ENCODE data around the gene SLC35A4. TPM values are rescaled to one million over a fixed set of nuclear protein-coding genes. Genes with fewer than 3 reads are reported as not detected.

The SLC35A4 gene
- total and polyA plus RNA-seq, 2 of the 8 experiments (the other 6 are each of a cell fraction or from before 2014, with no cell fraction given): 78.6 to 133 TPM

GRCh38 chr5:140557136-140557805 is 7.4 kb upstream of the SLC35A4 start, which contains the start of gene SRA1:
Gene SRA1, minus strand, starts transcription at chr5:140557473. Its CDS starts 21 bp downstream, at chr5:140557452.
- Histone ChIP-seq H2AK5ac (ENCODE audit: low read depth, low read length) (peak within 1 kb of the TSS; percentile 98), H3K27ac (ENCODE audit: low read depth, low read length) (peak within 1 kb of the TSS; percentile 85), H4K91ac (replicated peaks; ENCODE audit: insufficient read length, low read length) (peak within 1 kb of the TSS; percentile 90), H2AFZ (ENCODE audit: low read length) (no peak within 1 kb of the TSS), H3K4me1 (replicated peaks in 1 of 4; ENCODE audit: control insufficient read depth in 3 of 4, insufficient read depth in 4 of 4, low read length in 3 of 4) (peaks cover 0 to 6% (median 5%) of the 10 kb centered on the region in 4 experiments; a peak in 4 of 7 replicates), H3K79me2 (ENCODE audit: control insufficient read depth in 1 of 2, insufficient read depth in 2 of 2, low read length in 2 of 2) (peaks cover 9 to 39% of the 10 kb centered on the region in 2 experiments; a peak in 3 of 4 replicates), H3K4me3 (ENCODE audit: extremely low read depth in 1 of 4, insufficient read depth in 2 of 4, low read depth in 3 of 4, low read length in 4 of 4) (peak within 1 kb of the TSS; percentile 61 to 93 (median 64)), H3K27me3 (replicated peaks in 1 of 4; ENCODE audit: control insufficient read depth in 3 of 4, extremely low read depth in 1 of 4, insufficient read depth in 3 of 4, low read length in 3 of 4) (no peaks in the 10 kb centered on the region), H3K9ac (replicated peaks in 1 of 4; ENCODE audit: extremely low read depth in 1 of 4, low read depth in 3 of 4, low read length in 3 of 4) (peak within 1 kb of the TSS; percentile 69 to 91 (median 78)), H4K5ac (ENCODE audit: insufficient read length, low read depth, low read length) (peak within 1 kb of the TSS; percentile 89), H2BK12ac (ENCODE audit: low read depth, low read length) (peak within 1 kb of the TSS; percentile 94), H3K79me1 (ENCODE audit: low read depth, low read length) (peaks cover 5% of the 10 kb centered on the region), H4K8ac (ENCODE audit: extremely low read depth, insufficient read depth, low read length) (peak within 1 kb of the TSS; percentile 98), H3K23ac (ENCODE audit: insufficient read length) (no peak within 1 kb of the TSS), H3K23me2 (ENCODE audit: low read depth, low read length) (peaks cover 7% of the 10 kb centered on the region; the same call in 1 of the 2 replicates), H3K18ac (ENCODE audit: extremely low read depth, low read length) (peak within 1 kb of the TSS; percentile 98), H2BK120ac (replicated peaks; ENCODE audit: low read depth, low read length) (peak within 1 kb of the TSS; percentile 65), H3K14ac (ENCODE audit: insufficient read length) (no peak within 1 kb of the TSS), H2BK5ac (ENCODE audit: low read depth, low read length) (peak within 1 kb of the TSS; percentile 91), H3K36me3 (ENCODE audit: control insufficient read depth in 2 of 4, insufficient read depth in 4 of 4, low read length in 3 of 4) (peaks cover 0 to 2% (median 0%) of the 10 kb centered on the region in 4 experiments; a peak in 2 of 8 replicates), H3K9me3 (ENCODE audit: insufficient read depth in 2 of 2, low read depth in 1 of 2, low read length in 1 of 2) (no peaks in the 10 kb centered on the region), H3K56ac (replicated peaks; ENCODE audit: insufficient read length, low read depth, low read length) (peak within 1 kb of the TSS; percentile 85), H3K4ac (replicated peaks; ENCODE audit: insufficient read length, low read depth, low read length) (peak within 1 kb of the TSS; percentile 89), H2BK20ac (ENCODE audit: low read length) (peak within 1 kb of the TSS; percentile 86; the same call in 1 of the 2 replicates), H3K4me2 (ENCODE audit: insufficient read depth in 1 of 2, low read depth in 2 of 2, low read length in 2 of 2) (peak within 1 kb of the TSS; percentile 66 to 82), H4K20me1 (replicated peaks in 1 of 2; ENCODE audit: control insufficient read depth in 1 of 2, insufficient read depth in 2 of 2, low read length in 2 of 2) (peaks cover 0 to 5% of the 10 kb centered on the region in 2 experiments), H2BK15ac (ENCODE audit: low read length) (peak within 1 kb of the TSS; percentile 99)
- DNase-seq (ENCODE audit: low read depth in 1 of 2, low spot score in 2 of 2) (peak; percentile 61 to 95), FAIRE-seq (no peak)
- ChIA-PET POLR2A (ENCODE audit: partially characterized antibody) (interaction anchor here (0.6 to 10.8 kb wide), 15 partner anchors 10 to 403 kb away, joined by 3 to 191 read pairs (median 5); partner anchors contain the start of genes ANKHD1, DND1, EIF4EBP3 and HARS1), CTCF (ENCODE audit: partially characterized antibody) (interaction anchor here (1.9 to 3.4 kb wide), 2 partner anchors 9 to 78 kb away, joined by 12 to 19 read pairs; partner anchors contain the start of gene EIF4EBP3)
- WGBS, 2 experiments (ENCODE audit: extremely low coverage in 1 of 2, insufficient coverage in 1 of 2, insufficient read length in 1 of 2, insufficient replicate concordance in 2 of 2, low coverage in 1 of 2, low lambda C conversion rate in 2 of 2, missing lambda C conversion rate in 1 of 2): 3% methylated on average over 46 of the region's 46 CpGs; no CpG with 5 or more reads in 1 of the 2 experiments
- TF ChIP-seq CREB1 (IDR thresholded peaks at IDR 0.05) (peak; percentile 92), KDM1A (IDR thresholded peaks at IDR 0.05; ENCODE audit: borderline replicate concordance, low read length) (no peak), RAD21 (IDR thresholded peaks at IDR 0.05 in 1 of 2, conservative IDR thresholded peaks at IDR 0.05 in 1 of 2; ENCODE audit: low read depth in 2 of 2, low read length in 2 of 2) (no peak; a peak in 1 of 4 replicates), CBX5 (IDR thresholded peaks at IDR 0.05; ENCODE audit: low read depth, low read length) (no peak), ATF2 (IDR thresholded peaks at IDR 0.05; ENCODE audit: low read length) (peak; percentile 59; the same call in 1 of the 2 replicates), CHD2 (IDR thresholded peaks at IDR 0.05; ENCODE audit: low read length) (no peak; the same call in 1 of the 2 replicates), KDM4A (IDR thresholded peaks at IDR 0.05; ENCODE audit: low read depth, low read length, severe bottlenecking) (peak; percentile 52), EZH2 (IDR thresholded peaks at IDR 0.05; ENCODE audit: low read depth, low read length, severe bottlenecking) (no peak), SUZ12 (IDR thresholded peaks at IDR 0.05; ENCODE audit: low read length) (no peak)
